NCI-H1694 treated with DMSO at 0.1 percent for 48 hours (cell line): Measurements from ENCODE around the gene ACOT7.

ENCODE experiments used
- DNase-seq: peaks from one replicate; lab custom pipeline; 2025; lab: John Stamatoyannopoulos, UW

The ACOT7 gene

GRCh38 chr1:6268415-6268814 lies 125.2 kb downstream of the ACOT7 start:
- peak; percentile 33 for DNase-seq

GRCh38 chr1:6267686-6268322 lies 125.8 kb downstream of the ACOT7 start:
- no peak for DNase-seq

- no peak for DNase-seq
These were observed 126.9 kb downstream of the ACOT7 start for GRCh38 chr1:6266641-6267040.

- DNase-seq = no peak
These were observed 128.4 kb downstream of the ACOT7 start for GRCh38 chr1:6265151-6265550.

GRCh38 chr1:6263716-6264115 lies 129.9 kb downstream of the ACOT7 start:
- DNase-seq = no peak

- no peak for DNase-seq
These were observed 130.8 kb downstream of the ACOT7 start for GRCh38 chr1:6262555-6263420.

- peak; percentile 37 for DNase-seq
These were observed 132.0 kb downstream of the ACOT7 start for GRCh38 chr1:6261615-6261995.

GRCh38 chr1:6260961-6261614 lies 132.5 kb downstream of the ACOT7 start, which contains the start of gene GPR153:
GPR153 (minus strand) TSS chr1:6261098; CDS start chr1:6254905, 6,193 bp downstream.
- DNase-seq = no peak

- no peak for DNase-seq
These were observed 133.1 kb downstream of the ACOT7 start for GRCh38 chr1:6260433-6260934.

- DNase-seq = no peak
These were observed 133.8 kb downstream of the ACOT7 start for GRCh38 chr1:6259491-6260362.

GRCh38 chr1:6258675-6259074 lies 134.9 kb downstream of the ACOT7 start:
- no peak for DNase-seq

- DNase-seq = no peak
These were observed 136.0 kb downstream of the ACOT7 start for GRCh38 chr1:6257541-6258069.

GRCh38 chr1:6256645-6257044 lies 136.9 kb downstream of the ACOT7 start:
- no peak for DNase-seq

GRCh38 chr1:6254691-6255090 lies 138.9 kb downstream of the ACOT7 start:
- no peak for DNase-seq

- DNase-seq = no peak
These were observed 140.2 kb downstream of the ACOT7 start for GRCh38 chr1:6253380-6253779.

GRCh38 chr1:6252374-6252710 lies 141.2 kb downstream of the ACOT7 start:
- DNase-seq = no peak

- DNase-seq = no peak
These were observed 141.7 kb downstream of the ACOT7 start for GRCh38 chr1:6251681-6252373.

- DNase-seq = no peak
These were observed 142.3 kb downstream of the ACOT7 start for GRCh38 chr1:6251233-6251632.

GRCh38 chr1:6249739-6250689 lies 143.6 kb downstream of the ACOT7 start:
- DNase-seq = no peak
